Ishikawa (cell line): ENCODE results near the gene PTPRJ.

Experiments used
- EP300 ChIP-seq: IDR thresholded peaks from 2 replicates; pipeline ENCODE4 v1.6.1; 2012; ENCODE audit warnings: borderline replicate concordance
- FOXM1 ChIP-seq: IDR thresholded peaks from 2 replicates; pipeline ENCODE4 v1.6.1; 2012; ENCODE audit warnings: low read depth, borderline replicate concordance
- NFIC ChIP-seq: IDR thresholded peaks from 2 replicates; pipeline ENCODE4 v1.6.1; 2012
- TCF12 ChIP-seq: IDR thresholded peaks from 2 replicates; pipeline ENCODE4 v1.6.1; 2012; ENCODE audit warnings: low read depth
- YY1 ChIP-seq: IDR thresholded peaks from 2 replicates; pipeline ENCODE4 v1.6.1; 2012; ENCODE audit warnings: low read depth
- ZBTB7A ChIP-seq: IDR thresholded peaks from 2 replicates; pipeline ENCODE4 v1.6.1; 2012; ENCODE audit warnings: low read depth
- TF ChIP-seq, protein P1 (sequence below): IDR thresholded peaks from 2 replicates; pipeline ENCODE4 v1.6.1; 2012

DNA sequence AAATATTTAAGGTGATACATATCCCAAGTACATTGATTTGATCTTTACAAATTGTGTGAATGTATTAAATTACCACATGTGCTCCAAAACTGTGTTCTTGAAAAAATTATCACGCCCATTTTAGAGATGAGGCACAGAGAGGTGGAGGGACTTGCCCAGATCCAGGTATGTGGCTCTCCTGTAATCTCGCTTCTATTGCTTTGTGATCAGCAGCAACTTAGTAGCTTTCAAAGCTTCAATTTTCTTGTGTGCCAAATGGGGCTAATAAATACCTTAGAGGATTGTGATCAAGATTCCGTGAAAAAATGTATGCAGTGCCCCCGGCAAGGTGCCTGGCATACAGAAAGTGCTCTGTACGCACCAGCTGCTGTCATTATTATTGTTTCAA lies 18.0 kb downstream of the PTPRJ start:
- TF ChIP-seq NFIC (no peak), EP300 (no peak; the same call in 1 of the 2 replicates), FOXM1 (no peak), YY1 (no peak), ZBTB7A (no peak), TCF12 (no peak)
- TF ChIP-seq, protein P1, sequence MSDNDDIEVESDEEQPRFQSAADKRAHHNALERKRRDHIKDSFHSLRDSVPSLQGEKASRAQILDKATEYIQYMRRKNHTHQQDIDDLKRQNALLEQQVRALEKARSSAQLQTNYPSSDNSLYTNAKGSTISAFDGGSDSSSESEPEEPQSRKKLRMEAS, result 0 out of 2 replicates have a peak, but pooled peaks have one; percentile 15
